Peyer's patch (tissue), 4 donors: ENCODE results near the gene MTARC1.

ENCODE experiments used
- CTCF ChIP-seq, 6 experiments: fragments of 450-650 bp in 4 of 6; fragments of 200-600 bp in 2 of 6; sonication (generic) in 1 of 6; IDR thresholded peaks; one replicate each; pipeline ENCODE4 v1.5.1; 2017 to 2019; ENCODE audit warnings: antibody characterized with exemption in 6 of 6, mild to moderate bottlenecking in 3 of 6, moderate library complexity in 1 of 6
- POLR2A ChIP-seq, 2 donors: fragments of 450-650 bp; IDR thresholded peaks; one replicate each; pipeline ENCODE4 v1.5.1; 2017; ENCODE audit warnings: antibody characterized with exemption in 2 of 2, mild to moderate bottlenecking in 2 of 2, moderate library complexity in 2 of 2

GRCh38 chr1:220741825-220742224 lies 44.9 kb upstream of the MTARC1 start:
- TF ChIP-seq POLR2A (IDR thresholded peaks at IDR 0.05) = no peak
- no peak for TF ChIP-seq CTCF (IDR thresholded peaks at IDR 0.05)
